ENCODE results near the gene LONP2.
A peak's percentile ranks its signal among the peaks of the same experiment; 100 is the strongest.
"Not testable (repeated sequence)": the region's sequence is repeated elsewhere in the genome, so short reads cannot be mapped to it uniquely, and the experiment has no call there.

Gene LONP2

DNA sequence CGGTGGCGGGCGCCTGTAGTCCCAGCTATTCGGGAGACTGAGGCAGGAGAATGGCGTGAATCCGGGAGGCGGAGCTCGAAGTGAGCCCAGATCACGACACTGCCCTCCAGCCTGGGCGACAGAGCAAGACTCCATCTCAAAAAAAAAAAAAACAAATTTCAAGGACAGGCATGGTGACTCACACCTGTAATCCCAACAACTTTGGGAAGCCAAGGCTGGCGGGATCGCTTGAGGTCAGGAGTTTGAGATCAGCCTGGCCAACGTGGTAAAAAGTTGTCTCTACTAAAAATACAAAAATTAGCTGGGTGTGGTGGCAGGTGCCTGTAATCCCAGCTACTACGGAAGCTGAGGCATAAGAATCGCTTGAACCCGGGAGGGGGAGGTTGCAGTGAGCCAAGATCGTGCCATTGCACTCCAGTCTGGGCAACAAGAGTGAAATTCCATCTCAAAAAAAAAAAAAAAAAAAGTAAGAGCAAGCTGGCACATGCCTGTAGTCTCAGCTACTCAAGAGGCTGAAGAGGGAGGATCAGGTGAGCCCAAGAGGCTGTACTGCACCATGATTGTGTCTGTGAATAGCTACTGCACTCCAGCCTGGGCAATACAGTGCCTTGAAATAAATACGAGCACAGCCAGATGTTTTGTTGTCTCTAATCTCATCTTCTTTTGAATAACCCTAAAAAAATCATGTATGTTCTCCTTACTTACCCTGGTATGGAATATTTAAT lies 126.7 kb downstream of the LONP2 start:
- not testable (repeated sequence) for DNase-seq

DNA sequence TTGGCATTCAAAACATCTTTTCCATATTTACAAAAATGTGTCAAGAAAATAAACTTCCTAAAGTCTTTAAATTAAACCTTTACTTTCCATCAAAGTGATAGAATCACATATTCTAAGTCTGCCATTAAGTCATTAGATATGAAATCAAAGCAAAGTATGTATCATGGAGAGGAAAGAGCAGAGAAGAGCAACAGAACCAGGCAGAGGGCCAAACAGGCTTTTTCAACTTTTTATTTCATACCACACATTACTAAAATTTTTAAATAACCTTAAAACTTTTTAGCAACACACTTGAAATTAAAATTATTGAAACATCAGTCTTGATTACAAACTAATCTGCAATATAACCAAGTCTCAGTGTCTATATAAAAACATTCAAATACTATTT lies 127.3 kb downstream of the LONP2 start:
- no peak for DNase-seq

DNA sequence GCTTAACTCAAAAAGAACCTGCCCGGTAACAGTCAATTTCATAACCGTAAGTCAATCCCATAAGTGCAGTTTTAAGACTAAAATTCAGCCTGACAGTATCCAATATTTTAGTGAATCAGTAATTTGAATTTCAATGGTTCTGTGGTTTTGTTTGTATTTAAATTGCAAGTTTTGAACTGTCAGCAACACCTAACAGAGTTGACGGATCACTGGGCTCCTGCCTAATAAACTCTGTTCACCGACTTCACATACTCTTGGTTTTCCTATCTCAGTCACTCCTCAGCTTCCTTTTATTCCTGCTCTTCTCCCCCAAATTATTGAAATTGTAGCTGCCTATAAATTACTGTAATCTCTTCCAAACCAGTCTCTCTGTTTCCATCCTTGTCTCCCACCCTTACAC lies 128.6 kb downstream of the LONP2 start:
- DNase-seq, result no peak

DNA sequence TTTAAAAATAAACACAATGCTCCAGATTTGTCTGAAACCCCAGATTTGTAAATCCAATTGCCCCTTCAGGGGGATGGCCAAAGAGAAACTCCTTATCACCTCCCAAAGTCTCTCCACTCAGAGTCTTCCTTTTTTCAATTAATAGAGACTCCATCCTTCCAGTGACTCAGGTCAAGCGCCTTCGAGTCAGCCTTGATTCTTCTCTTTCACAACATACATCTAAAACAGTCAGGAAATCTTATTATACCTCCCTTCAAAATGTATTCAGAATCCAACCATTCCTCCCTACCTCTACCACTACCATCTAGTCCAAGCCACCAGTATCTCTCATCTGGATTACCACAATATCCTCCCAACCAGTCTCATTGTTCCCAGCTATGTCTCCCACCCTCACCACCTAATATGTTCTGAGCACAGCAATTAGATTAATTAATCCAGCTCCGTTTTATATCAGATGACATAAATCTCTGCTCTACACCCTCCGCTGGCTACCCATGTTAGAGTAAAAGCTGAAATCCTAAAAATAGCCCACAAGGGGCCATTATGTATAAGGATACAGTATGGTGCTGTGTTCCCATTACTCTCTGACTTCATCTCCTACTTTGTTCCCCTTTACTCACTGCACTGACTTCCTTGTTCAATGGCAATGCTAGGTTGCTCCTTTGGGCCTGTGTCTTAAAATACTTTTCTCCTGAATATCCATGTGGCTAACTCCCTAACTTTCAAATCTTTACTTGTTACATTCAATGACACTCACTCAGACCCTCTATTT lies 129.3 kb downstream of the LONP2 start:
- DNase-seq, result no peak

DNA sequence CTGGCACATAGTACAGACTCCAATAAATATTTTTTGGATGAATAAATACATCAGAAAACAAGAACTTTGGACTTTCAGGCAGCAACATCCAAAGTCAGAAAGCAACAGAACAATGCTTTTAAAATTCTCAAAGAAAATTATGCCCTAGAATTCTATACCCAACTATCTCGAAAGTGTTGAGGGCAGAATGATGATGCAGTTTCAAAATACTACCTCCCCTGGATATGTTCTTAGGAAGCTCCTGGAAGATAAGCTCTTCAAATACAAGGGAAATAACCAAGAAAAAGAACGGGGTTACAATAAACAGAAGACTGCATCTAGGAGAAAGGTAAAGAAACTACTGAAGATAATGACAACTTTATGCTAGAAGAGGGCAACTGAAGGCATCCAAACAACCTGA lies 130.2 kb downstream of the LONP2 start:
- no peak for DNase-seq

DNA sequence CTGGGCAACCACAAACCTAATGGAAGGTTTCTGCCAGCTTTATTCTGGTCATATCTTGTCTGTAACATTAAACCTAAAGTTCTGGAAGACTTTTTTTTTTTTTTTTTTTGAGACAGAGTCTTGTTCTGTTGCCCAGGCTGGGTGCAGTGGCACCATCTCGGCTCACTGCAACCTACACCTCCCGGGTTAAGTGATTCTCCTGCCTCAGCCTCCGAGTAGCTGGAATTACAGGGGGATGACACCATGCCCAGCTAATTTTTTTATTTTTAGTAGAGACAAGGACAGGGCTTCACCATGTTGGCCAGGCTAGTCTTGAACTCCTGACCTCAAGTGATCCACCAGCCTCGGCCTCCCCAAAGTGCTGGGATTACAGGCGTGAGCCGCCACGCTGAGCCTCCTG lies 133.2 kb downstream of the LONP2 start:
- DNase-seq, result not testable (repeated sequence)

DNA sequence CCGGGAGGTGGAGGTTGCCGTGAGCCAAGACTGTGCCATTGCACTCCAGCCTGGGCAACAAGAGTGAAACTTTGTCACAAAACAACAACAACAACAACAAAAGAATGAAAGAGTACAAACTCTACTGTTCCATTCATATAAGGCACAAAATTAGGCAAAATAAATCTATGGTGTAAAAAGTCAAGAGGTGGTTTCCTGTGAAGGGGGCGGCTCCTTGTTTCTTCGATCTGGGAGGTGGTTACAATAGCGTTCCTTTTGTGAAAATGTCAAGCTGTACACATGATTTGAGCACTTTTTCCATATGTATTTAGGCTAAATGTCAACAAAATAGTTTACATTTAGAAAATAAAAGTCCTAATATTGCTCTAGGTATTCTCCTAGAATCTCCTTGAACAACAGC lies 134.2 kb downstream of the LONP2 start:
- no peak for DNase-seq

DNA sequence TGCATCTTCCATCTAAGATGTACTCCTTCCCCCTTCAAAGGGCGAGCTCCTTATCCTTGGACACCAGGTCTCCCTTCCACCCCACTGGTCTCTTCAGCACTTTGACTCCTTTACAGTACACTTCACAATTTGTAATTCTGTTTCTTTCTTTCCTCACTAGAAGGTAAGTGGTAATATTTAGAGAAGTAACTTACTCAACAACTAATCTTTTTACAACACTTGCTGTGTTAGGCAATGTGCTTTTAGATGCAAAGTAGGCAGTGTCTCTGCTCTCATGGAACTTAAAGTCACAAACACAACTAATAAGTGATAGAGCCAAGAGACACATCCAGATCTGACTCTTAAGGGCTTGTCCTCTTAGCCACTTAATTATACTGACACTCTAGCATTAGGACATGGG lies 134.7 kb downstream of the LONP2 start:
- no peak for DNase-seq

DNA sequence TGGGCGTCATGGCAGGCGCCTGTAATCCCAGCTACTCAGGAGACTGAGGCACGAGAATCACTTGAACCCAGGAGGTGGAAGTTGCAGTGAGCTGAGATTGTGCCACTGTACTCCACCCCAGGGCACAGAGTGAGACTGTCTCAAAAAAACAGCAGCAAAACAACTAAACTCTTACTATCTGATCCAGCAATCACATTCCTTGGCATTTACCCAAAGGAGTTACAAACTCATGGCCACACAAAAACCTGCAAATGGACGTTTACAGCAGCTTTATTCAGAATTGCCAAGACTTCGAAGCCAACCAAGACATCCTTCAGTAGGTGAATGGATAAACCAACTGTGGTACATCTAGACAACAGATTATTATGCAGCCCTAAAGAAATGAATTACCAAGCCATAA lies 137.1 kb downstream of the LONP2 start:
- DNase-seq, result no peak

DNA sequence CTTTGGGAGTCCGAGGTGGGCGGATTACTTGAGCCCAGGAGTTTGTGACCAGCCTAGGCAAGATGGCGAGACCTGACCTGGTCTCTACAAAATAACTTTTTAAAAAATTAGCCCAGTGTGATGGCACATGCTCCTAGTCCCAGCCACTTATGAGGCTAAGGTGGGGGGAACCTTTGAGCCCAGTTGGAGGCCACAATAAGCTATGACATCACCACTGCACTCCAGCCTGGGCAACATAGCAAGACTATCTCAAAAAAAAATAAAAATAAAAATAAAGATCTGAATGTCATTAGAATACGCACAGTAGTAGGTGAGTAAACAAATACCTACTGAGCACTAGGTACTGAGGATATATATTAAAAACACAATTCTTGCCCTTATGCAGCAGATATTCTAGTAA lies 138.0 kb downstream of the LONP2 start:
- no peak for DNase-seq

DNA sequence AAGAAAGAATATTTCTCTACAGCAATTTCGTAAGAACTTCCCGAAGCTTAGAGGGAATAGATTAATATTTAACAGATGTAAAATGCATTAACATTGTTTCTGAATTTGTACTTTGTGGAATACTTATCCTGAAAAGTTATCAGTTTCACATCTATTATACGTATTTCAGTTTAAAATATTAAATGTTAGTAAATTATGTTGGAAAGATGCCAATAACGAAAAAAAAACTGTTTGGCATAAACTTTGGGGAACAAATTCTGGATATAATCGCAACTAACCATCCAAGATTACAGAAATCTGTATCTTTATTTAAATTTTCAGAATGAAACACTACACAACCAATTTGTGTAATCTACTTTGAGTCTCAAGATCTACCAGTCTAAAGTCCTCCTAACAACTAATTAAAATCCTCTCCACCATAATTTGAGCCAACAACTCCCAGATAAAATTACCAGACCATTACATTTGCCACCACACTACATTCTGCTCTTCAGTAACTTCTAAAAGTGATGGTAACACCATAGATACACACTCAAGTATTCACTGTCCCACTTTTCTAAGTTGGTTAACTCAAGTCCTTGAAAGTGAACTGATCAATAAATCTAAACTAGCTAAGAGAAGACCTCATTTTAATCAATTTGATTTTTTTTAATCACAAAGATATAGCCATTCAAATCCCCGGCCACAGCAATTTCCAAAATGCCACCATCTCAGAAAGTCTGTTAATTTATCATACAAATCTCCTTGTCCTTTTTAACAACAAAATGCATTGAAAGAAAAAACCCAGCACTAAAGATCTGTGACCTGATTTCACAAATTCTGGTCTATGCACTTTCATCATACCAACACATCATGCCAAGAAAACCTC lies 139.1 kb downstream of the LONP2 start:
- DNase-seq, result no peak

DNA sequence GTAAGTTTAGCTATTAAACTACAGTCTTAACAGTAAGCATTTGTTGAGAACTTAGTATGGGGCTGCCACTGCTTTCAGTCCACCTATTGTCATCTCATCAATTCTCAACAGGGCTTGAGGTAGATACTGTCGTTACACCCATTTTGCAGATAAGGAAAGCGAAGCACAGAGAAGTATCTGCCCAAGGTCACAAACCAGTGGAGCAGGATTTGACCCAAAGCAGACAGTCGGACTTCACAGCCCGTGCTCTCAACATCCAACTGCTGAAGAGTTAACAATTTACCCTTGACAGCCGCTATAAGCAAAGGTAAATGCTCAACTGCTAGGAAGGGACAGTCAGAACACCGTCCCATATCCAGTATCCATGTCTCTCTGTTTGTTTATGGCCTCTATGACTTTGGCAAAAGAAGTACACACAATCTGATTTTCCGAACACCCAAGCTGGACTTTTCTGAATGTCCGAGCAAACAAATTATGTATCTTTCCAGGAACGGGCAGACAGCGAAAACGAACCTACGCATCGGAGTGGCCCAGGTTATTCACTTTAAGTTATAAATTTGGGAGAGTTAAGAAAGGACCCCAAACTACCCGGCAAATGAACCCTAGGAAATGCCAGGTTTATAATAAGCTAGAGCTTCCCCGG lies 139.9 kb downstream of the LONP2 start:
- DNase-seq, result no peak

DNA sequence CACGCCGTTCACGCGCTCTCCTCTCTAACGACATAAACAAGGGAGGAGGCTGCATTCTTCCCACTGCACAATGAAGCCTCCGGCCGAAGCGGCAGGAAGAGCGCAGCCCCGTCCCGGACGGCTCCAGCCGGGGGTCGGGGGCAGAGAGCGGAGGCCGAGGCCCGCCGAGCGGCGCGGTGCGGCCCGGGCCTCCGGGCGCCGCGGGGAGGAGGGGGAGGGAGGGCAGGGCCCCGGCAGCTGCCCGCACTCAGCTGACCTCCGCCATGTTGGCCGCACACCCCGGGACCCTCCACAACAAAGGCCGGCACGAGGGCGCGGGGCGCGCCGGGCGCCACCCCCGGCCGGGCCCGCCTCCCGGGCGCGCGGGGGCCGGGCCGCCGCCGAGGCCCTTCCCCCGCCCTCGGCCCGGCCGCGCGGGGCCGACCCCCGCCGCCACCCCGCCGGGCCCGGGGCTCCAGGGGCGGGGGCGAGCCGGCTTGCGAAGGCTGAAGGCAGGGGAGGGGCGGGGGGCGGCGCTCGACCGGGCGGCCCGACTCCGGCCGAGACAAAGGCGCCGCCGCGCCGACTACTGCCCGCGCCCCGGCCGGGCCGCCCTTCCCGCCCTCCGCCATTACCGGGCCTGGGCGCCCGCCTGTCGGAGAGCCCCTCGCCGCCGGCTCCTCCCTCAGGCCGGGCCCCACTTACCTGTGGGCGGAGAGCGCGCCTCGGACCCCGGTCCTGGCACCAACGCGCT lies 140.6 kb downstream of the LONP2 start:
- DNase-seq, result peak; percentile 45

DNA sequence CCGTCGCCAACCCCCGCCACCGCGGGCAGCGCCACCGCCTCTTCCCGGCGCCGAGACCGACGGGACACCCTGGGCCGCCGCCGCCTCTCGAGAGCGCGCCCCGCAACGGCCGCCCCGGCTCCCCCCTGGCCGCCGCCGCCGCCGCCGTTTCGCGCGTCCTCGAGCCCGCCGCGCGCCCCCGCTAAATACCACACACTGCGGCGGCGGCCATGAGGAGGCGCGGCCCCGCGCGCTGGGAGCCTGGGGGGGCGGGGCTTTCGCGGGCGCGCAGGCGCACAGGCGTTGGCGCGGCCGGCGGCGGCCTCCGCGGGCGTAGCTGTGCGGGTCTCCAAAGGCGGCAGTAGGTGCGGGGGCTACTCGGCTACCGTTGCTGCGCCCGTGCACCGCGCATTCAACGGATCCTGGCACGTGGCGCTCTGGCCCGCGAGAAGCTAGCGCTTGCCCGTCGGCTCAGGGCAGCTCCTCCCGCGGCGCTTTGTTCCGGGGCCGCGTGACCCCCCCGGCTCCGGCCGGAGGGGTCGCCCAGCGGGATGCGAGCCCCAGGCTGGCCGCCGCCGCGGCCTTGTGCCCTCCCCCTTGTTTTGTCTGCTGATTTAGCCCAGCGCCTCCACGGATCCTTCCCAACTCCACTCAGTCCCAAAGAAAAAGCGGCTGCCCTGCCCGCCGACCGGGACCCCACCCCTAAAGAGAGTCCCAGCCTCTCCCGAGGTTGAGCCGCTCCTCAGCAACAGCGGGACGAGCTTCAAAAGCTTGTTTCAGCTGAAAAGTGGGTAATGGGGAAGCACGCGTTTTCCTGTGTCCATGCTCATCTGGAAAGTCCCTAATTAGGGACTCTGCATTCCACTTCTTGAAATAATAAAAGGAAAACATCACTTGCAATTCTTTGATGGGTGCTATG lies 141.4 kb downstream of the LONP2 start, which contains the start of gene SIAH1:
Gene SIAH1, minus strand, starts transcription at position 161 of the 898 bp plus-strand sequence. CDS start 22,985 bp downstream, outside the sequence.
- DNase-seq, result peak; percentile 71

DNA sequence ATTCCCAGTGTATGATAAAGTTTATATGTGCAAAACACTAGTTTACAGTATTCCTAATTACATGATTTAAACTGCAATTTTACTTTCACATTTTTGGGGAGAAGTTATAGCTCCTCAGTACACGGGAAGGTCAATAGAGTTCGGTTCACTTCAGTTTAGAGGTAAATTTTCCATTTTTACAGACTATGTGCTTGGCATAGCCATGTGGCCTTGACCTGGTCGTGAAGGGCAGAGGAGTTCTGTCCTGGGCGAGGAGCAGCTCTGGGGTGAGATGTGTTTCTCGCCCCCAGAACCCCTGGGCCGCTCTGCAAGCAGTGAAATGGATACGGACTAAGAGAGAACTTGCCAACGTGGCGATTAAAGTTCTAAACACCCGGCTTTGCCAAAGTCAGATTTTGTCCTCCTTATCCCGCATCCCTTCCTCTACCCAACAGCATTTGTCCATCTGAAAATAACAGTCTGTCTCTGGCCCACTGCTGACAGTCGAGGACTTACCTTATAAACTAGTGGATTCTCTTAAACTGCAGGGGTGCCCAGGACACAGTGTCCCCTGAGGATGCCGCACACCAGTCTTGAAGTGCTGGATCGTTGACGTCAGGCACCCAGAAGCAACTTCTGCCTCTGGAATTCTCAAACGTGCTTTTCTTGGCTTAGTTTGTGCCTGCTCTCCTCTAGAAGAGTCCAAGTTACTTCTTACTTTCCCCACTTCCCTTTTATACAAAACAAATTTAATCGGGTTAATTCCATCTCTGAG lies 142.6 kb downstream of the LONP2 start:
- DNase-seq, result no peak

DNA sequence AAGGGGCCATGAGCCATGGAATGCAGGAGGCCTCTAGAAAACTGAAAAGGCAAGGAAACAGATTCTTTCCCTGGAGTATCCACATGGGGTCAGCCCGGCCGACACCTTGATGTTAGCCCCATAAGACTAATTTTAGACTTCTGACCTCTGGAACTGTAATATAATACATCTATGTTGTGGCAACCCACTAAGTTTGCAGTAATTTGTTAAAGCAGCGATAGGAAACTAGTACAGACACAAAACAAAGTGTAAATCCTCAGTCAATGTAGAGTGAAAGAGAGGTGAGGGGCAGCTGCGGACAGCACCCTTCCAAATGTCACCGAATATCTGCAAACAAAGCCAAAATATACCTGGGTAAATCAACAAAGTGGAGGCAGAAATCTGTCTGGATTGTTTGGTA lies 148.3 kb downstream of the LONP2 start:
- no peak for DNase-seq

DNA sequence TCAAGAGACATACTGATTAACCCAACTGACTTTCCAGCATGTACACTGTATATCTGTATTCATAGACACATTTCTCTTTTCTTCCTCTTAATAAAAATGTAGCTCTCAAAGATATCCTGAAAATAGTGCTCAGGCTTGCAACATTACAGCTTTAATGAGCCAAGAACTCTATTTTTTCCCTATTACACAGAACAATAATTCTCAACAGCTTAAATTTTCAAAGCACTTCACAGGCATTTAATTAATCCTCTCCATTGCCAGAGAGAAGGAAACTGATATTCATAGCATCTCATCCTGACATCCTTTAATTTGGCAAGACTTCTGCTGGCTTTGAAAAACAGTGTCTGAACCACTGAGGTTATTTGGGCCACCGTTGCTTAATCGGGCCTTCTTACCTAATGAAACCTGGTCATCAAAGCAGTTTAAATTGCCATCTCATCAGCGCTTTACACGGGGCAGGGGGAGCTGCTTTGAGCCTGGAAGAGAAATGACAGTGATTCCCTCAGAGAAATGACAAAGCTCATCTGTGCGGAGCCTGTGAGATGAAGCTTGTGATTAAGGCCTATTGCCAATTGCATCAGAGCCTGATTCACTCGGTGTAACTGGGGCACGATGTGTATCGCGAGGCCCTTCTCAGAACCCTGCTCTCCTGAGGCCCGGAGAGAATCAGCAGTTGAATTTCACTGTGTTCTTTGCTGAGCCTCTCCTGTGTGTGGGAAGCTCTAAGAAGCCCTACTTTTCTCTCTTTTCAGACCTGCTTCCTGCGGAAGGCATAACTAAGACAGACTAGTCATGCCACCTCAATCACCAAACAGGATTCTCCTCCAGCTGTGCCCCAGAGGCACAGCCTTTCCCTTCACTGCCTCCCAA lies 149.6 kb downstream of the LONP2 start:
- no peak for DNase-seq

DNA sequence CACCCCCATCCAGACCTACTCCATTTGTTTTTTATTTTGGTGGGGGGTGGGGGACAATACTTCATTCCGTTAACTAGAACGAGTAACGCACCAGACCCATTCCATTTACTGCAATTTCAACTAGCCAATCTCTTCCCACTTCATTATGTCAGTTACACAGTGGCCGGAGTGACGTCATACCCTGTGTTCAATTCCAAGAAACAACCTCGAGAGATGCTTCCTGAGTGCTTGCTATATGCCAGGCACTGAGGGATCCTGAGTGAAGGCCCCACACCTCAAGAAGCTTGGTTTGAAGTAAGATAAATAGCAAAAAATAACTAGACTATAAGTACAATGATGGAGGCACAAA lies 150.2 kb downstream of the LONP2 start:
- no peak for DNase-seq

DNA sequence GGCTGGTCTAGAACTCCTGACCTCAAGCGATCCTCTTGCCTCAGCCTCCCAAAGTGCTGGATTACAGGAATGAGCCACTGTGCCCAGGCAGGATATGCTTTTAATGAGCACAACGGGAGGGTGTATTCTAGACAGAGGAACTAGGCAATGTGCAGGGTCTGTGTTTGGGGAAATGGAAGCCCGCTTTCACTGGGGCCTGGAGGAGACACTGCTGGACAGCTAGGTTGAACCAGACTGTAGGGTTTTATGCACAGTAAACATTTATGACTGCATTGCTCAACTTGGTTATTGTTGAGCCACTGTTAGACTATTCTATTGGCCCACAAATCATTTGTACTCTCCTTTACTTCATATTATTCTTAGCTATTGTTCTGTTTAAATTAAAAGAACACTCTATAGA lies 151.3 kb downstream of the LONP2 start:
- DNase-seq, result no peak

All from NK-92 treated with Interleukin-12 subunit alpha and Interleukin-12 subunit beta, amount 100 ng/mL, for 24 hours (cell line).